MG63 (cell line): ENCODE measurements around the gene PEPD. TPM values are rescaled to one million over a fixed set of nuclear protein-coding genes. Genes with fewer than 3 reads are reported as not detected.
A peak's percentile ranks its signal among the peaks of the same experiment; 100 is the strongest.

Source experiments
- DNase-seq: peaks from one replicate; pipeline ENCODE4 v3.0.0-alpha.2; 2020
- H3K27me3 ChIP-seq: fragments of 250-450 bp; sonication (Bioruptor Pico); 2 replicates; pipeline ENCODE4 v1.5.1; 2020; ENCODE audit warnings: mild to moderate bottlenecking, moderate library complexity
- H3K36me3 ChIP-seq: fragments of 250-450 bp; sonication (Bioruptor Pico); 2 replicates; pipeline ENCODE4 v1.5.1; 2020; ENCODE audit warnings: mild to moderate bottlenecking, moderate library complexity
- H3K4me3 ChIP-seq: fragments of 250-450 bp; sonication (Bioruptor Pico); 2 replicates; pipeline ENCODE4 v1.5.1; 2020; ENCODE audit warnings: mild to moderate bottlenecking, moderate library complexity
- H3K9me3 ChIP-seq: fragments of 250-450 bp; sonication (Bioruptor Pico); 2 replicates; pipeline ENCODE4 v1.5.1; 2020; ENCODE audit warnings: mild to moderate bottlenecking, moderate library complexity
- total RNA-seq: library from RNA; depleted of rRNA; stranded (reverse); fragments of >200 nt; shearing (Covaris generic); gene quantifications from 2 replicates; pipeline ENCODE4 v1.2.3, GENCODE V29; 2014; ENCODE audit warnings: low replicate concordance

Gene PEPD
- total RNA-seq, 1 experiment from 2014 or later, result 79.3 TPM

DNA sequence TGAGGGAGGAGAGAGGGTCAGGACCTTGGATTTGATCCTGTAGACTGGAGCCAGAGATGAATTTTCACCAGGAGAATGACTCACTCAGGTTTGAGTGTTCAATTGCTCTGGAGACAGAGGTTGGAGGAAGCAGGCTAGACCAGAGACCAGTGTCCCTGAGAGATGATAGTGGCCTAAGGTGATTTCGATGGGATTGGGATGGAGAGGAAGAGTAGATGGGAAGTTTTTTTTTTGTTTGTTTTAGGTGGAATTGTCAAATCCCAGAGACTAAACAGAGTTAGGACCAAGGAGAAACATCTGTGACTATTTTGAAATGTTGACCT, 145.8 kb downstream of the PEPD start:
- Histone ChIP-seq H3K27me3 (no peaks in the 10 kb centered on the region), H3K36me3 (peaks cover 55% of the 10 kb centered on the region), H3K4me3 (no peak overlapping the region), H3K9me3 (no peaks in the 10 kb centered on the region)
- no peak for DNase-seq

- Histone ChIP-seq H3K27me3 (no peaks in the 10 kb centered on the region), H3K36me3 (peaks cover 50% of the 10 kb centered on the region), H3K9me3 (no peaks in the 10 kb centered on the region), H3K4me3 (peak overlapping the region; percentile 68)
- no peak for DNase-seq
Observed at GRCh38 chr19:33375156-33375836, 146.3 kb downstream of the PEPD start.

DNA sequence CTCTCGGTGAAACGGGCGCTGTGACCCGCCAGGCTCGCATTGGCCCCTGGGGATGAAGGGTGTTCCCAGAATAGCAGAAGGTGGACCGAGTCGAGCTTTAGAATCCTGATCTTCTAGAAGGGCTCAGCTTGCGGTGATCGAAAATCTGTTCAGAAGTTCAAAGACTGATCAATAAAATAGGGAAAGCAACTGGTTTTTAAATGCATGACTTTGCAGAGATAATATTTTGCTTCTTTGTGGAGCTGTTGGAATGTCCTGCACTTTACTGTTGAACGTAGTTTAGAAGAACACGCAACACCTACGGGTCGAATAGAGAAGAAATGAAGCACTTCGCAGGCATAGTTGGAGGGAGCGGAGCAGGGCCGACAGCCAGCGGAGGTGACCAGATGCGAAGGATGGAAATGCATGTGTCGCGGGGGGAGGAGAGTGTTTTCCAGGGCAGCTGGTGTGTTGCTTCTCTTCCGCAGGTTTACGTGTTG, 147.3 kb downstream of the PEPD start:
- Histone ChIP-seq H3K4me3 (peak overlapping the region; percentile 68), H3K9me3 (no peaks in the 10 kb centered on the region), H3K36me3 (peaks cover 41% of the 10 kb centered on the region), H3K27me3 (no peaks in the 10 kb centered on the region)
- DNase-seq, result peak; percentile 39

GRCh38 chr19:33373453-33374235, 147.9 kb downstream of the PEPD start, which contains the start of gene CEBPG:
TSS of gene CEBPG (plus strand) at chr19:33373709. CDS start at chr19:33379240, 5,531 bp downstream.
- H3K9me3 ChIP-seq, result no peaks in the 10 kb centered on the region
- H3K27me3 ChIP-seq, result no peaks in the 10 kb centered on the region
- peak within 1 kb of the TSS; percentile 68 for H3K4me3 ChIP-seq
- DNase-seq, result peak; percentile 95
- peaks cover 36% of the 10 kb centered on the region for H3K36me3 ChIP-seq

GRCh38 chr19:33370783-33371182, 150.8 kb downstream of the PEPD start:
- Histone ChIP-seq H3K4me3 (no peak overlapping the region), H3K27me3 (no peaks in the 10 kb centered on the region), H3K36me3 (peaks cover 15% of the 10 kb centered on the region), H3K9me3 (no peaks in the 10 kb centered on the region)
- no peak for DNase-seq

DNA sequence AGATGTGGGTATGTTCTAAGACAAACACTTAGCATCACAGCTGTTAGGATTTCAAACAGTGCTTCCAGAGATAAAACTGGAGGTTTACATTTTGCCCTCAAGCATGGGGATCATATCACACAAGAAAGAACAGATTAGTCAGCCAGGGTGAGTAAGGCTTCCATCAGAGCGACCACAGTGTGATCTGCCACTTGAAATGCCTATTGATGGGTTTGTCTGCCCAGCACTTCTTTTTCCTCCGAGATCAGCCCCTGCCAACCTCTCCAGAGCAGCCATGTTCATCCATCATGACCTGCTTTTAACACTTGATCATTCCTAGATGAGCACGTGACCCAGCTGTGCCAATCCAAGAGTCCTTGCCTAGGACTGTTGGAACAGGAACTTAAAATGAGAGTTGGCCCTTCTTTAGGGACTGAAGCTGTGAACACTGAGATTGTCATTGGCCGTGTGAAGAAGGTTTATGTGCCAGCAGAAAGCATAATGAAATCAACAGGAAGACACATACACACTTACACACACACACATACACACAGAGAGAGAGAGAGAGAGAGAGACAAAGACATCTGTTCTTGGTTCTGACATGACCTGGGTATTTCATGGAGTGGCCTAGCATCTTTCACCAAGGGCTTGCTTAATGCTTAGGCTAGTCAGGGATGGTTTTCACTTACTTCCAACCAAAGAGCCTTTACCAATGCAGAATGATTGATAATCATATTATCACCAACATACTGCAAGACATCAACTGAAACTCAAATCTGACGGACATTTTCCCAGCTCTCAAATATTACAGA, 153.3 kb downstream of the PEPD start:
- peak; percentile 77 for DNase-seq
- no peaks in the 10 kb centered on the region for H3K27me3 ChIP-seq
- H3K4me3 ChIP-seq, result no peak overlapping the region
- no peaks in the 10 kb centered on the region for H3K9me3 ChIP-seq
- H3K36me3 ChIP-seq, result no peaks in the 10 kb centered on the region

- H3K4me3 ChIP-seq, result no peak overlapping the region
Observed at GRCh38 chr19:33366897-33367296, 154.7 kb downstream of the PEPD start.

DNA sequence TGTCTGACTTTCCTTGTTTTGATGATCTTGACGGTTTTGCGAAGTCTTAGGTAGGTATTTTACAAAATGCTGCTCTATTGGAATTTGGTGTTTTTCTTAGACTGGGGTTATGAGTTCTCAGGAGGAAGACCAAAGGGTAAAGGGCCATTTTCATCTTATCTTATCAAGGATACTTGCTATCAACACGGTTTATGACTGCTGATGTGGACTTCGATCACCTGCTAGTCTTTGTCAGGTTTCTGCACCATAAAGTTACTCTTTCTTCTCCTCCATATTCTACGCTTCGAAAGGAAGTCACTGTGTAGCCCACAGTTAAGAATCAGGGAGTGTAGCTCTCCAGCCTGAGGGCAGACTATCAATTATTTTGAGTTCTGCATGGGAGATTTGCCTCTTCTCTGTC, 155.5 kb downstream of the PEPD start:
- Histone ChIP-seq H3K36me3 (no peaks in the 10 kb centered on the region), H3K9me3 (no peaks in the 10 kb centered on the region), H3K27me3 (no peaks in the 10 kb centered on the region), H3K4me3 (no peak overlapping the region)
- DNase-seq, result no peak

More at GRCh38 chr19:33366897-33367296, 154.7 kb downstream of the PEPD start:
- Histone ChIP-seq H3K36me3 (no peaks in the 10 kb centered on the region), H3K27me3 (no peaks in the 10 kb centered on the region), H3K9me3 (no peaks in the 10 kb centered on the region)
- no peak for DNase-seq

- Histone ChIP-seq H3K9me3 (no peaks in the 10 kb centered on the region), H3K36me3 (no peaks in the 10 kb centered on the region), H3K4me3 (no peak overlapping the region), H3K27me3 (no peaks in the 10 kb centered on the region)
- DNase-seq, result no peak
Observed at GRCh38 chr19:33365691-33366090, 155.9 kb downstream of the PEPD start.

DNA sequence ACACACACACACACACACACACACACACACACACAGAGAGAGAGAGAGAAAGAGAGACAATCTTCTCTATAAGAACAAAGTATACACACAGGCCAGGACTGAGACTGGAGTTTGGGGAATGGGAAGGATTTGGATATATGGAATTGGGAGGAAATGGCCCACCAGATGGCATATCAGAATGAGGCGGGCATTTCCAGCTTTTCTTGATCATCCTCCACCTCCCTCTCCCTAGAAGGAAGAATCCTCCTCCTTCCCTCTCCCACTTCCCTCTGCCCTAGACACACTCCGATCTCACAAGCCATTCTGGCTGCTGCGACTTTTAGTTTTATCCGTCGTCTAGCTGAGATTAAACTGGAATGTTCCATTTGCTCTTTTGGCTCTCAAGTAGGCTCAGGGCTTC, 158.1 kb downstream of the PEPD start:
- DNase-seq, result no peak
- Histone ChIP-seq H3K4me3 (no peak overlapping the region), H3K27me3 (no peaks in the 10 kb centered on the region), H3K36me3 (no peaks in the 10 kb centered on the region), H3K9me3 (no peaks in the 10 kb centered on the region)

GRCh38 chr19:33362508-33363228, 158.9 kb downstream of the PEPD start:
- DNase-seq, result no peak
- no peaks in the 10 kb centered on the region for H3K27me3 ChIP-seq
- no peaks in the 10 kb centered on the region for H3K9me3 ChIP-seq
- H3K36me3 ChIP-seq, result no peaks in the 10 kb centered on the region
- no peak overlapping the region for H3K4me3 ChIP-seq

DNA sequence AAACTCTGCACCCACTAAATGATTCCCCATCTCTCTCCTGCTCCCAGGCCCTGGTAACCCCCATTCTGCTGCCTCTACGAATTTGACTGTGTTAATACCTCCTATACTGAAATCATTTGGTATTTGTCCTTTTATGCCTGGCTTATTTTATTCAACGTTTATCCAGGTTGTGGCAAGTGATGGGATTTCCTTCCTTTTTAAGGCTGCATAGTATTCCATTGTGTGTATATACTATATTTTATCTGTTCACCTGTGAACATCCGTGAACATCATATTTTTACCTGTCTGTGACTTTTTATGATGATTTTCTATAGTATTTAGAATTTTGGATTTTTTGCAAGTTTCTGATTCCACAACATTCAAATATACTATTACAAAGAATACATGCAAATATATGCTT, 162.0 kb downstream of the PEPD start:
- H3K36me3 ChIP-seq, result no peaks in the 10 kb centered on the region
- H3K27me3 ChIP-seq, result no peaks in the 10 kb centered on the region
- no peak for DNase-seq
- no peak overlapping the region for H3K4me3 ChIP-seq
- H3K9me3 ChIP-seq, result peaks cover 9% of the 10 kb centered on the region

DNA sequence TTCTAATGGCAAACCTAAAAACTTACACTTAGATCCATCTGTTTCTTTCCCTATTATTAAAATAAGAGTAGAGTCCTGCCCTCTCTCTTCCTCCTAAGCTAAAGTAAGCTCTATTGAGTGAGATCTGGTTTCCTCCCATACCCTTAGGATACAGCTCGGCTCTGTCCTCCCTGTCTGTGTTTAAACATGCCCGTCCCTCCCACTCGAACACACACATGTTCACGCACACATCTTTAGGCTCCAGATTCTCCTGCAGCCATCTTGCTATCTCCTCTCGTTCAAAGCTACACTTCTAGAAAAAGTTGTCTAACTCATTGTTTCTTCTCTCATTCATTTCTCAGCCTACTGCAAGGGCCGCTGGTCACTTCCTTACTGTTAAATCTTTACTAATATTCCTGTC, 163.2 kb downstream of the PEPD start:
- Histone ChIP-seq H3K9me3 (peaks cover 9% of the 10 kb centered on the region), H3K27me3 (no peaks in the 10 kb centered on the region), H3K36me3 (no peaks in the 10 kb centered on the region), H3K4me3 (no peak overlapping the region)
- no peak for DNase-seq

- H3K36me3 ChIP-seq, result no peaks in the 10 kb centered on the region
- DNase-seq, result no peak
- no peaks in the 10 kb centered on the region for H3K27me3 ChIP-seq
- H3K4me3 ChIP-seq, result no peak overlapping the region
- peaks cover 9% of the 10 kb centered on the region for H3K9me3 ChIP-seq
Observed at GRCh38 chr19:33357556-33357955, 164.0 kb downstream of the PEPD start.

DNA sequence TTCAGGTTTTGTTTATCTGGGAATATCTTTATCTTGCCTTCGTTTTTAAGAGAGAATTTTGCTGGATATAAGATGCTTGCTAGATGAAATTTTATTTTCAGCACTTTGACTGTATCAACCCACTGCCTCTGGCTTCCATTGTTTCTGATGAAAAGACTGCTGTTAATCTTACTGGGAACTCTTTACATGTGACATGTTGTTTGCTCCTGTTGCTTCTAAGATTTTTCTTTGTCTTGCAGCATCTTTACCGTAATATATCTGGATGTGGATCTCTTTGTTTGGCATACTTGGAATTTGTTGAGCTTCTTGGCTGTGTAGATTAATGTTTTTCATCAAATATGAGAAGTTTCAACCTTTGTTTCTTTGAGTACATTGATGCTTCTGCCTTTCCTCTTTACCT, 166.1 kb downstream of the PEPD start:
- Histone ChIP-seq H3K9me3 (peaks cover 9% of the 10 kb centered on the region), H3K4me3 (no peak overlapping the region), H3K36me3 (no peaks in the 10 kb centered on the region), H3K27me3 (no peaks in the 10 kb centered on the region)
- no peak for DNase-seq

GRCh38 chr19:33350538-33351309, 170.9 kb downstream of the PEPD start:
- Histone ChIP-seq H3K4me3 (no peak overlapping the region), H3K36me3 (no peaks in the 10 kb centered on the region), H3K9me3 (peaks cover 5% of the 10 kb centered on the region), H3K27me3 (no peaks in the 10 kb centered on the region)
- DNase-seq, result peak; percentile 91
